Adrenal gland (tissue), 12 donors: Measurements from ENCODE around the gene COQ3. TPM values are rescaled to one million over a fixed set of nuclear protein-coding genes. Genes with fewer than 3 reads are reported as not detected.

Source experiments
- DNase-seq, 7 donors: peaks; one replicate each; pipeline ENCODE4 v3.0.0-alpha.2; 2019 to 2020
- H3K27ac ChIP-seq, 5 donors: fragments of 200-600 bp; sonication (generic) in 4 of 5; 1 replicate in 3 of 5; 2 replicates in 2 of 5; pipeline versions ENCODE4 v1.5.1 to v1.8.0; 2016 to 2020; ENCODE audit warnings: mild to moderate bottlenecking in 1 of 5
- H3K27me3 ChIP-seq: fragments of 200-600 bp; 2 replicates; pipeline ENCODE4 v1.8.0; 2021
- H3K36me3 ChIP-seq, 2 donors: fragments of 200-600 bp; replicated peaks in 1 of 2; 1 replicate in 1 of 2; 2 replicates in 1 of 2; pipeline versions ENCODE4 v1.5.1 to v1.8.0; 2018 to 2022
- H3K4me1 ChIP-seq, 2 donors: fragments of 200-600 bp; replicated peaks in 1 of 2; 1 replicate in 1 of 2; 2 replicates in 1 of 2; pipeline versions ENCODE4 v1.5.1 to v1.8.0; 2018 to 2021
- H3K4me3 ChIP-seq, 4 donors: fragments of 200-600 bp; sonication (generic) in 3 of 4; one replicate each; pipeline ENCODE4 v1.5.1; 2016 to 2018
- H3K9me3 ChIP-seq, 3 donors: fragments of 200-600 bp; sonication (generic) in 1 of 3; replicated peaks in 1 of 3; 1 replicate in 2 of 3; 2 replicates in 1 of 3; pipeline versions ENCODE4 v1.5.1 to v1.8.0; 2016 to 2021
- CTCF ChIP-seq, 6 experiments: fragments of 450-650 bp in 4 of 6; fragments of 200-600 bp in 2 of 6; sonication (generic) in 1 of 6; IDR thresholded peaks; 1 replicate in 5 of 6; 2 replicates in 1 of 6; pipeline versions ENCODE4 v1.5.1 to v1.8.0; 2016 to 2021; ENCODE audit warnings: antibody characterized with exemption in 6 of 6, mild to moderate bottlenecking in 2 of 6, moderate library complexity in 1 of 6
- POLR2A ChIP-seq, 2 donors: fragments of 450-650 bp; IDR thresholded peaks; one replicate each; pipeline ENCODE4 v1.6.1; 2017; ENCODE audit warnings: antibody characterized with exemption in 2 of 2, mild to moderate bottlenecking in 2 of 2, moderate library complexity in 1 of 2
- WGBS, 4 donors: extraction: QIAGEN DNeasy Blood & Tissue Kit in 2 of 4; methylation state at CpG; one replicate each; pipeline versions ENCODE4 v1.1.5 to v1.1.7; 2013 to 2017; 5-methylcytosine and 5-hydroxymethylcytosine counted together
- intact Hi-C, 2 donors: fragments of 100-400 bp; cut with DNase I; formaldehyde crosslinking; loops; one replicate each; pipeline versions ENCODE4 v1.14.1 to v1.15.0; 2022 to 2023
- polyA plus RNA-seq, 3 donors: library from polyadenylated mRNA; stranded (reverse); fragments of 200-250 nt in 2 of 3; fragments of 350-450 nt in 1 of 3; fragmentation: Illumina TruSeq in 1 of 3; extraction: RNeasy Lipid Tissue Mini Kit (QIAGEN cat#74804) in 1 of 3; gene quantifications; one replicate each; pipeline ENCODE4 v1.2.3, GENCODE V29; 2013 to 2014
- total RNA-seq, 9 donors: library from RNA; depleted of rRNA in 4 of 9; stranded (reverse); fragments of >200 nt in 4 of 9; fragments of 120-200 nt in 1 of 9; fragmentation: NEBNext Ultra II Directional in 1 of 9; extraction: Animal tissue kit (Norgen Biotek cat#: 25700) in 1 of 9; gene quantifications; one replicate each; pipeline versions ENCODE4 v1.1.0 to v1.2.4, GENCODE V29; 2013 to 2023
- donor health status: healthy with polysubstance abuse.
- donor health status: Bipolar disorder and iron deficiency.
- donor health status: DM: yes; HTN: yes; CAD: no.
- donor health status: DM: no; HTN: no; CAD: no.
- donor health status: DM: no; HTN: no; CAD: no.
- donor health status: DM: yes; HTN: yes; CAD: no.

The COQ3 gene
- total and polyA plus RNA-seq, 12 donors: 2.9 to 25.8 (median 9.5) TPM

- Histone ChIP-seq H3K4me3 (no peak overlapping the region), H3K4me1 (peaks cover 0 to 6% of the 10 kb centered on the region in 2 donors), H3K27ac (no peak overlapping the region), H3K27me3 (no peaks in the 10 kb centered on the region), H3K9me3 (no peaks in the 10 kb centered on the region), H3K36me3 (no peaks in the 10 kb centered on the region)
- TF ChIP-seq POLR2A (IDR thresholded peaks at IDR 0.05) (no peak), CTCF (IDR thresholded peaks at IDR 0.05) (no peak)
- DNase-seq: no peak
- 90 to 96% (median 91%) methylated on average over 3 of the region's 3 CpGs for WGBS, 4 donors
- intact Hi-C loops: no loop called here
These were observed 3.1 kb downstream of the COQ3 start for GRCh38 chr6:99390896-99391295.

DNA sequence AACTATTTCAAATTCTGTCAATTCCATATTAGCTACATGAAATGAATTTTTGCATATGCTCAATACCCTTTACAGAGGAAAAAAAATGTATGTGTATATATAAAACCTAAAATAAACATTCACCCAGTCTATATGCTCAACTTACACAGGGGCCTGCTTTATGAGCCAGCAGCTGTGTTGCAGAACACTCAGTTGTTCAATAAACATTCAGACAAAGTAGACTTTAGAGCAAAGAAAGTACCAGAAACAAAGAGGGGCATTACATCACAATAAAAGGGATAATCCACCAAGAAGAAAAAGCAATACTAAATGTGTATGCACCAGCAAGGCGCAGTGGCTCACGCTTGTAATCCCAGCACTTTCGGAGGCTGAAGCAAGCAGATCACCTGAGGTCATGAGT lies 9.5 kb downstream of the COQ3 start:
- H3K4me3 ChIP-seq: no peak overlapping the region
- no peaks in the 10 kb centered on the region for H3K9me3 ChIP-seq
- no peak for DNase-seq
- no peaks in the 10 kb centered on the region for H3K27me3 ChIP-seq
- H3K4me1 ChIP-seq: no peaks in the 10 kb centered on the region
- no peak for TF ChIP-seq CTCF (IDR thresholded peaks at IDR 0.05)
- TF ChIP-seq POLR2A (IDR thresholded peaks at IDR 0.05): no peak
- 95 to 100% (median 96%) methylated on average over 3 of the region's 3 CpGs for WGBS, 4 donors
- H3K27ac ChIP-seq: no peak overlapping the region
- no peaks in the 10 kb centered on the region for H3K36me3 ChIP-seq
- intact Hi-C loops: no loop called here

DNA sequence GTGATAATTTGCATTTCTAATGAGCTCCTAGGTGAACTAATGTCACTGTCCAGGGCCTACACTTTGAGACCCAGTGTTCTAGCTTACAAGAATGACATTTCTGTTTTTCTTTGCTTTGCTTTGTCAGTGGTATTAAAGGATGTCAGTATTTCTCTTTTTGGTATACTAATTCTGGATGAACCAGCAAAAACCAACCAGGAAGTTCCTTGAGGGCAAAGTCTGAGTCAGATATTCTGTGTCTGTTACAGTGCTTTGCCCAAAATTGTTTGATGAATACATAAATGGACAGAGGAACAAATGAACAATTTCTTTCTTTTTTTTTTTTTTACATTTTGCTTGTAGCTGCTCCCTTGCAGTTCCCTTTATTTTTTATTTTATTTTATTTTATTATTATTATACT lies 15.4 kb downstream of the COQ3 start:
- TF ChIP-seq CTCF (IDR thresholded peaks at IDR 0.05): no peak
- no peak for TF ChIP-seq POLR2A (IDR thresholded peaks at IDR 0.05)
- no peak for DNase-seq
- no peak overlapping the region for H3K4me3 ChIP-seq
- intact Hi-C loops: no loop called here
- no peaks in the 10 kb centered on the region for H3K27me3 ChIP-seq
- no peak overlapping the region for H3K27ac ChIP-seq
- H3K36me3 ChIP-seq: no peaks in the 10 kb centered on the region
- no peaks in the 10 kb centered on the region for H3K9me3 ChIP-seq
- no peaks in the 10 kb centered on the region for H3K4me1 ChIP-seq

GRCh38 chr6:99369533-99369932 lies 24.5 kb downstream of the COQ3 start:
- Histone ChIP-seq H3K4me1 (no peaks in the 10 kb centered on the region), H3K4me3 (no peak overlapping the region), H3K27ac (no peak overlapping the region), H3K27me3 (no peaks in the 10 kb centered on the region), H3K36me3 (peaks cover 0 to 9% of the 10 kb centered on the region in 2 donors), H3K9me3 (no peaks in the 10 kb centered on the region)
- TF ChIP-seq POLR2A (IDR thresholded peaks at IDR 0.05): no peak
- no peak for TF ChIP-seq CTCF (IDR thresholded peaks at IDR 0.05)
- DNase-seq: no peak
- intact Hi-C loops: no loop called here
